ENCODE measurements around the gene ALG9. TPM values are rescaled to one million over a fixed set of nuclear protein-coding genes. Genes with fewer than 3 reads are reported as not detected.

Gene ALG9, protein sequence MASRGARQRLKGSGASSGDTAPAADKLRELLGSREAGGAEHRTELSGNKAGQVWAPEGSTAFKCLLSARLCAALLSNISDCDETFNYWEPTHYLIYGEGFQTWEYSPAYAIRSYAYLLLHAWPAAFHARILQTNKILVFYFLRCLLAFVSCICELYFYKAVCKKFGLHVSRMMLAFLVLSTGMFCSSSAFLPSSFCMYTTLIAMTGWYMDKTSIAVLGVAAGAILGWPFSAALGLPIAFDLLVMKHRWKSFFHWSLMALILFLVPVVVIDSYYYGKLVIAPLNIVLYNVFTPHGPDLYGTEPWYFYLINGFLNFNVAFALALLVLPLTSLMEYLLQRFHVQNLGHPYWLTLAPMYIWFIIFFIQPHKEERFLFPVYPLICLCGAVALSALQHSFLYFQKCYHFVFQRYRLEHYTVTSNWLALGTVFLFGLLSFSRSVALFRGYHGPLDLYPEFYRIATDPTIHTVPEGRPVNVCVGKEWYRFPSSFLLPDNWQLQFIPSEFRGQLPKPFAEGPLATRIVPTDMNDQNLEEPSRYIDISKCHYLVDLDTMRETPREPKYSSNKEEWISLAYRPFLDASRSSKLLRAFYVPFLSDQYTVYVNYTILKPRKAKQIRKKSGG
- 26.0 and 44.0 TPM in 2 replicates for total RNA-seq (ENCODE audit: low replicate concordance)
- long read RNA-seq, transcript ALG9-201 (15 exons, 2,345 nt), result minor isoform, 5 of 71 reads
- long read RNA-seq, transcript ALG9-214 (15 exons, 2,028 nt), result major isoform, 33 of 71 reads
- long read RNA-seq, transcript ALG9-215 (15 exons, 2,069 nt), result minor isoform, 10 of 71 reads
- long read RNA-seq, partial matches to known transcripts, result 2 of 71 reads
- long read RNA-seq, other reads (novel, unspliced or antisense), result 21 of 71 reads

DNA sequence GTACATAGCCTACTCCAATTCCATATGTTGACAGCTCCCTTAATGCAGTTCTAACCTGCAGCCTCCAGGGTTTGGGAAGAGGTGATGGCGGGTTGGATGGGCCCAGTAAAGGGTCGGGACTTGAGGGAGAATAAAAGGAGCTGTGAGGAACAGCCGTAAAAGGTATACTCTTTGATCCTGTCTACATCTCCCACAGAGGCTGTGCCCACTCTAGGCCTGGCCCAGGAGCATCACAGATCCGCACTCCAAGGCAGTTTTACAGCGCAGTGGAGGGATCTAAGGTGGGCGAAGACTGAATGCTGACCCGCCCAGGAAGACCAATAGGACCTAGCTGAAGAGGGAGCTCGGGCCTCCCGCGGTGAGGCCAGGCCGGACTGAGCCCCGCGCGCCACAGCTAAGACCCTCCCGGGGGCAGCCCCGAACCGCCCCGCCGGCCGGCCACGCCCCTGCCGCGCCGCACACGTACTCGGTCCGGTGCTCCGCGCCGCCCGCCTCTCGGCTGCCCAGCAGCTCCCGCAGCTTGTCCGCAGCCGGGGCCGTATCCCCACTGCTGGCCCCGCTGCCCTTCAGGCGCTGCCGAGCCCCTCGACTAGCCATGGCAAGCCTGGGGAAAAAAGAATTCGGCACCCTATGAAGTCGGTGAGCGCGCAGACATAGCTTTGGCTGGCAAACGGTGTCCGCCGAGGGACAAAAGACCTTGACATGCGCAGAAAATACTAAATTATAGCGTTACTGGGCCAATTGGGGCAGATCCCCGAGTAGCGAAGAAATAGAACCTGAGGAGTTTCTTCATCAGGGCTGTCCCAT lies at the start of gene ALG9:
Gene ALG9 (minus strand): TSS at position 696 of the 807 bp plus-strand sequence. CDS start 99 bp downstream, at position 597.
- H3K9me3 Mint-ChIP-seq, result no peaks in the 10 kb centered on the region
- peak; percentile 62 for TF ChIP-seq CTCF (conservative IDR thresholded peaks at IDR 0.05)
- H3K4me3 Mint-ChIP-seq, result peak within 1 kb of the TSS; percentile 95
- no peaks in the 10 kb centered on the region for H3K27me3 Mint-ChIP-seq
- H3K36me3 Mint-ChIP-seq, result peaks cover 13% of the 10 kb centered on the region
- DNase-seq (ENCODE audit: extremely low spot score, unreplicated experiment), result peak; percentile 83
- peaks cover 9% of the 10 kb centered on the region for H3K4me1 Mint-ChIP-seq (ENCODE audit: unreplicated experiment)
- peak within 1 kb of the TSS; percentile 82 for H3K27ac Mint-ChIP-seq

DNA sequence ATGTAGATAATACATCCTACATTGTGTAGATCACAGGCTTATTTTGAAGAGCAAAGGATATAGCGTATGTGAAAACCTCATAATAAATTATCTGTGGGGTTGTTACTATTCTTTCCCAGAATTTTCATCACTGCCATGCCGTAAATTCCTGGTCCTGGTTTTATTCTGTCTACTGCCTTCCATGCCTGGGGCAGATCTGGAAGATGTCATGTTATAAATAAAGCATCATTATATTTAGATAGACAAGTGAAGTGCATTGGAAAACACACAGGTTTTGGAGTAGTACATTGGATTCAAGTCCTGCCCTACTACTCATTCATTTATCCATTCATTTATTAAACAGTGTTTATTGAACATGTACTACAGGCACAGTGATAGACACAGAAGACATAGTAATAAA lies 49.5 kb upstream of the ALG9 start:
- TF ChIP-seq CTCF (conservative IDR thresholded peaks at IDR 0.05), result no peak
- H3K9me3 Mint-ChIP-seq, result no peaks in the 10 kb centered on the region
- no peaks in the 10 kb centered on the region for H3K36me3 Mint-ChIP-seq
- H3K27ac Mint-ChIP-seq, result no peak overlapping the region
- no peak for DNase-seq (ENCODE audit: extremely low spot score, unreplicated experiment)
- H3K4me3 Mint-ChIP-seq, result no peak overlapping the region
- H3K4me1 Mint-ChIP-seq (ENCODE audit: unreplicated experiment), result peaks cover 39% of the 10 kb centered on the region
- no peaks in the 10 kb centered on the region for H3K27me3 Mint-ChIP-seq

DNA sequence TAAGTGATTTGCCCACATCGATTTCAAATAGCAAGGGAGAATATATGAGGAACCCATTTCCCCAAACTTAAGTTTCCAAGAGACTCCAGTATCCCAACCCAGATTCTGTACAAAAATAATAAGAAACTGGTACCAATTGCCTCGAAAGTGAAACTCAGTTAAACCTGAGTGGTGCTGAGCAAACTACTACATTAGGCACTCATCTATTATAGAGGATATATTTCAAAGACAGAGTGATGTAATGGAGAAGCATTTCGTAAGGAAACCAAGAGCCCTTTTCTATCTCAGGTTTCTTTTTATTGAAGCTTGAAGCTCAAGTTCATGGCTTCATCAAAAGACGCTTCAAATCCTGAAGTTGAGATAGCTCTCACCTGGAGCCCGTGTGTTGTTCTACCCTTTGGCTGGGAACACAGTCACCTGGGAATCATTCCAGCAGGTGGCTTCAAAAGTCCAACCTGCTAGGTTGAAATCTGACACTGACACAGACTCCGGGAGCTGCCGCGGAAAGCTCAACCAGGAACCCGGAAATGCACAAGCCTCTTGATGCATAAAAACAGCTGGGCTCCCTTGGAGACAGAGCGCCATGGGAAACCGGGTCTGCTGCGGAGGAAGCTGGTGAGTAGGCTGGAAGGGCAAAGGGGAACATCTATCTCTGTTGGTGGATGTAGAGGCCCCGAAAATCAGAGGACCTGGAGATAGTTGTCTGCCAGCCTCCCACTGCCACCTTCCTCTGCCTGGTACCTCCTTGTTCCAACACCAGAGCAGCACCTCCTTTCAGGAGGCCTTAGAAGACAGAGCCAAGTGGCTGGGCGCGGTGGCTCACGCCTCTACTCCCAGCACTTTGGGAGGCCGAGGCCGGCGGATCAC lies 47.2 kb upstream of the ALG9 start, which contains the start of gene C11orf52:
Gene C11orf52 (plus strand): TSS at position 524 of the 867 bp plus-strand sequence. CDS start 60 bp downstream, at position 584.
- H3K9me3 Mint-ChIP-seq, result no peaks in the 10 kb centered on the region
- peak within 1 kb of the TSS; percentile 91 for H3K27ac Mint-ChIP-seq

DNA sequence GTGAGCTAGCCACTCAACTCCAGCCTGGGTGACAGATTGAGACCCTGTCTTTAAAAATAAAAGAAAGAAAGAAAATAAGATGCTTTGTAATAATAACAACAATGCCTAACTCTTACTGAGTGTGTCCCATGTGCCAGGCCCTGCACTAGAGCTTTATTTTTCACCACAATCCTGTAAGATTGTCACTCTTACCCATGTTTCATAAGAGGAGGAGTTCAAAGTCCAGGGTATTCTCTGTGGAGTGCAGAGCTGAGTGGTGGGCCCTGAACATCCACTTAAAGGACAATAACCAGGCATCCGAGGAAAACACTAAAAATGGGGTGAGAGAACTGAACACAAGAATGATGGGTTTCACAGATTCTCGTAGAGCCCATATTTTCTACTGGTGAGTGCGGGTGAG lies 46.4 kb upstream of the ALG9 start:
- TF ChIP-seq CTCF (conservative IDR thresholded peaks at IDR 0.05), result no peak
- no peak for DNase-seq (ENCODE audit: extremely low spot score, unreplicated experiment)
- no peaks in the 10 kb centered on the region for H3K36me3 Mint-ChIP-seq
- H3K27ac Mint-ChIP-seq, result no peak overlapping the region
- H3K4me3 Mint-ChIP-seq, result no peak overlapping the region
- H3K27me3 Mint-ChIP-seq, result no peaks in the 10 kb centered on the region
- peaks cover 23% of the 10 kb centered on the region for H3K4me1 Mint-ChIP-seq (ENCODE audit: unreplicated experiment)
- no peaks in the 10 kb centered on the region for H3K9me3 Mint-ChIP-seq

More for the DNA sequence above, 47.2 kb upstream of the ALG9 start, which contains the start of gene C11orf52:
- no peak for DNase-seq (ENCODE audit: extremely low spot score, unreplicated experiment)
- H3K4me1 Mint-ChIP-seq (ENCODE audit: unreplicated experiment), result peaks cover 31% of the 10 kb centered on the region
- H3K36me3 Mint-ChIP-seq, result no peaks in the 10 kb centered on the region
- peak within 1 kb of the TSS; percentile 84 for H3K4me3 Mint-ChIP-seq
- TF ChIP-seq CTCF (conservative IDR thresholded peaks at IDR 0.05), result no peak
- no peaks in the 10 kb centered on the region for H3K27me3 Mint-ChIP-seq

Data from type B pancreatic cell (in vitro differentiated cells).